Kidney (tissue), 14 donors: ENCODE data around the gene A2M. TPM values are rescaled to one million over a fixed set of nuclear protein-coding genes. Genes with fewer than 3 reads are reported as not detected.

Experiments
- DNase-seq, 5 donors: peaks; one replicate each; pipeline ENCODE4 v3.0.0-alpha.2; 2013 to 2020
- FAIRE-seq: peaks from 2 replicates; lab custom pipeline; 2012; peaks lifted over from hg19 to GRCh38; lab: Jason Lieb, UNC
- H3K27ac ChIP-seq, 2 donors: one replicate each; pipeline ENCODE4 v1.7.0; 2013; ENCODE audit warnings: low read depth in 2 of 2, low read length in 2 of 2, inconsistent platforms in 1 of 2
- H3K27me3 ChIP-seq: one replicate; pipeline ENCODE4 v1.7.1; 2013; ENCODE audit warnings: low read length, inconsistent platforms; ENCODE audit not compliant: control insufficient read depth, insufficient read depth
- H3K36me3 ChIP-seq, 3 donors: one replicate each; pipeline versions ENCODE4 v1.7.0 to v1.7.1; 2013; ENCODE audit warnings: low read length in 3 of 3, control low read depth in 1 of 3, inconsistent platforms in 1 of 3; ENCODE audit not compliant: insufficient read depth in 3 of 3, control insufficient read depth in 2 of 3
- H3K4me1 ChIP-seq, 3 donors: one replicate each; pipeline versions ENCODE4 v1.7.0 to v1.7.1; 2013; ENCODE audit warnings: low read length in 3 of 3, inconsistent platforms in 1 of 3, low read depth in 1 of 3; ENCODE audit not compliant: control insufficient read depth in 2 of 3, insufficient read depth in 2 of 3
- H3K4me3 ChIP-seq, 3 donors: one replicate each; pipeline versions ENCODE4 v1.7.0 to v1.8.1; 2013; ENCODE audit warnings: low read length in 3 of 3, control low read depth in 1 of 3, inconsistent platforms in 1 of 3
- H3K9ac ChIP-seq, 3 donors: one replicate each; pipeline versions ENCODE4 v1.7.0 to v1.7.1; 2013; ENCODE audit warnings: low read length in 3 of 3, control low read depth in 1 of 3, inconsistent platforms in 1 of 3
- H3K9me3 ChIP-seq, 3 donors: one replicate each; pipeline versions ENCODE4 v1.7.0 to v1.7.1; 2013; ENCODE audit warnings: low read length in 3 of 3, control low read depth in 1 of 3, inconsistent platforms in 1 of 3; ENCODE audit not compliant: control insufficient read depth in 2 of 3, insufficient read depth in 1 of 3
- intact Hi-C: fragments of 100-400 bp; cut with DNase I; formaldehyde crosslinking; loops from one replicate; pipeline ENCODE4 v1.11.1; 2022
- polyA plus RNA-seq: library from polyadenylated mRNA; stranded (reverse); fragments of 350-450 nt; fragmentation: Illumina TruSeq; extraction: RNeasy Lipid Tissue Mini Kit (QIAGEN cat#74804); gene quantifications from one replicate; pipeline ENCODE4 v1.2.3, GENCODE V29; 2014; ENCODE audit warnings: low read depth, low replicate concordance; ENCODE audit not compliant: insufficient read depth
- total RNA-seq: library from RNA; stranded (reverse); fragmentation: NEBNext Ultra II Directional; extraction: Animal tissue kit (Norgen Biotek cat#: 25700); gene quantifications from one replicate; pipeline ENCODE4 v1.2.1, GENCODE V29; 2021
- TF ChIP-seq, protein P1 (sequence below): IDR thresholded peaks from 3 replicates; pipeline ENCODE4 v1.5.1; 2012; ENCODE audit warnings: mild to moderate bottlenecking, moderate library complexity, borderline replicate concordance; ENCODE audit not compliant: insufficient read depth; ENCODE audit errors: extremely low read depth
- donor health status: control.
- donor health status: control.
- donor health status: control.
- donor health status: control.
- donor health status: control.
- donor health status: DM: yes; HTN: yes; CAD: no.
- donor health status: Normal renal cell carcinoma (clear cell type).

Gene A2M
- total and polyA plus RNA-seq, 2 donors from 2014 or later = 745 to 971 TPM

- no peaks in the 10 kb centered on the region for H3K27me3 ChIP-seq
- intact Hi-C loops = no loop called here
- DNase-seq (peak in 1 of 5 donors; percentile 73), FAIRE-seq (no peak)
- H3K9ac ChIP-seq = no peak overlapping the region
- TF ChIP-seq, protein P1, sequence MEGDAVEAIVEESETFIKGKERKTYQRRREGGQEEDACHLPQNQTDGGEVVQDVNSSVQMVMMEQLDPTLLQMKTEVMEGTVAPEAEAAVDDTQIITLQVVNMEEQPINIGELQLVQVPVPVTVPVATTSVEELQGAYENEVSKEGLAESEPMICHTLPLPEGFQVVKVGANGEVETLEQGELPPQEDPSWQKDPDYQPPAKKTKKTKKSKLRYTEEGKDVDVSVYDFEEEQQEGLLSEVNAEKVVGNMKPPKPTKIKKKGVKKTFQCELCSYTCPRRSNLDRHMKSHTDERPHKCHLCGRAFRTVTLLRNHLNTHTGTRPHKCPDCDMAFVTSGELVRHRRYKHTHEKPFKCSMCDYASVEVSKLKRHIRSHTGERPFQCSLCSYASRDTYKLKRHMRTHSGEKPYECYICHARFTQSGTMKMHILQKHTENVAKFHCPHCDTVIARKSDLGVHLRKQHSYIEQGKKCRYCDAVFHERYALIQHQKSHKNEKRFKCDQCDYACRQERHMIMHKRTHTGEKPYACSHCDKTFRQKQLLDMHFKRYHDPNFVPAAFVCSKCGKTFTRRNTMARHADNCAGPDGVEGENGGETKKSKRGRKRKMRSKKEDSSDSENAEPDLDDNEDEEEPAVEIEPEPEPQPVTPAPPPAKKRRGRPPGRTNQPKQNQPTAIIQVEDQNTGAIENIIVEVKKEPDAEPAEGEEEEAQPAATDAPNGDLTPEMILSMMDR = no peak
- H3K9me3 ChIP-seq = no peaks in the 10 kb centered on the region
- no peaks in the 10 kb centered on the region for H3K36me3 ChIP-seq
- peaks cover 0 to 9% (median 0%) of the 10 kb centered on the region in 3 donors for H3K4me1 ChIP-seq
- H3K27ac ChIP-seq = peak overlapping the region in 1 of 2 donors; percentile 24
- no peak overlapping the region for H3K4me3 ChIP-seq
Observed at GRCh38 chr12:9124383-9125031, 8.8 kb upstream of the A2M start.

- Histone ChIP-seq H3K27ac (peak overlapping the region; percentile 22 to 75), H3K36me3 (no peaks in the 10 kb centered on the region), H3K9me3 (no peaks in the 10 kb centered on the region), H3K4me1 (peaks cover 0 to 10% (median 0%) of the 10 kb centered on the region in 3 donors), H3K27me3 (no peaks in the 10 kb centered on the region), H3K4me3 (peak overlapping the region in 2 of 3 donors; percentile 41 to 48), H3K9ac (no peak overlapping the region)
- FAIRE-seq (no peak), DNase-seq (peak in 1 of 5 donors; percentile 7)
- intact Hi-C loops = no loop called here
- TF ChIP-seq, protein P1 = no peak
Observed at GRCh38 chr12:9123781-9124382, 8.2 kb upstream of the A2M start.

DNA sequence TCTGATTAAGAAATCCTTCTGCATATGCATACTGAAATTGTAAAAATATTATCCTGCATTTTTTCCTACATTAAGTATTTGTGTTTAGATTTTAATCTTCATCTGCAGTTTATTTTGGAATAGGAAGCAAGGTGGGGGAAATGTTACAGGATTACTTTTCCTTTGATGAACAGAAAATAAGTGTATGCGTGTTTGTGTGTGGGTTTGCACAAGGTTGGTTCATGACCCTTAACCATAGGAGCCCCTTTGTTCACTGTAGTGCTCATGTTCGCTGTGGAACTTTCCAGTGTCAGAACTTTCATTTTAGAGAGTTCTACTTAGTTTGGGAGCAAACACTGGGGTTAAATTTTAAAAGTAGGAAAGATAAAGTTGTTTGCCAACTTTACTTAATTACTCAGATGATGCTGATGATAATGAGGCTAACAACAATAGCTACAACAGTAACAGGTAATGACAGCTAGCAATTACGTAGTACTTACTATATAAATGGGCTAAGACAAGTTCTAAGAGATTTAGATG, 6.4 kb upstream of the A2M start:
- no peaks in the 10 kb centered on the region for H3K9me3 ChIP-seq
- H3K36me3 ChIP-seq = no peaks in the 10 kb centered on the region
- TF ChIP-seq, protein P1 = no peak
- H3K4me3 ChIP-seq = no peak overlapping the region
- intact Hi-C loops = no loop called here
- FAIRE-seq = no peak
- no peak overlapping the region for H3K9ac ChIP-seq
- no peak for DNase-seq
- H3K4me1 ChIP-seq = peaks cover 0 to 15% (median 4%) of the 10 kb centered on the region in 3 donors
- H3K27me3 ChIP-seq = no peaks in the 10 kb centered on the region
- H3K27ac ChIP-seq = peak overlapping the region in 1 of 2 donors; percentile 29
